Measurements from ENCODE around the gene PRKAG2.

PRKAG2 gene

DNA sequence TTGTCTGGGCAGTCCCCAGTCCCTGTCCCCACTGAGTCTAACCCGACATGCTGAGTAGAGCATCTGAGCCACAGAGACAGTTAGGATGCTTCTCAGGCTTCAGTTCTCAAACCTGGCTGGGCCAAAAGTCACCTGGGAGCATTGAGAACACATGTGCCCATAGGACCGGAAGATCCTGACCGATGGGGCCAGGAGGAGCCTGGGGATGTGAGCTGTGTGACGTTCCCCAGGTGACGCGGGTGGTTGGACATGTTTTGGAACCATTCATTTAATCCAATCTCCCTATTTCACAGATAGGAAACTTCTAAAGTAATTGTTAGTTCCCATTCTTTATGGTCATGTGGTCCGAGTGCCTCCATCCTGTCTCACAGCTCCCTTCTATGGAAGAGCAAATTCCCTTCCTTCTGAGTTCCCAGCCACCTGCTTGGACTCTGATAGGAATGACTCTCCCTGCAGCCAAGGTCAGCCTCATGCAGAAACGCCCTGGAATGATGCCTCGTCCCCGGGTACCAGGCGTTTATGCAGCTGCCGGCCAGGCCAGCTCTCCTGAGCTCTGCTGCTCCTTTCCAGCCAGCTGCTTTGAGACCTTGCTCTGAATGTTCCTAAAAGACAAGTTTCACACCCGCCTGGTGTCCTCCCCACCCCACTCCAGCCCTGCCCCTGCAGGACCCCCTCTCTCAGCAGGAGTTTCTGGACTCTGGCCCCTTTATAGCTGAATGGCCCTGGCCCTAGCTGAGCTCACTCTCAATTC lies 190.7 kb downstream of the PRKAG2 start:
- no peak for DNase-seq

DNA sequence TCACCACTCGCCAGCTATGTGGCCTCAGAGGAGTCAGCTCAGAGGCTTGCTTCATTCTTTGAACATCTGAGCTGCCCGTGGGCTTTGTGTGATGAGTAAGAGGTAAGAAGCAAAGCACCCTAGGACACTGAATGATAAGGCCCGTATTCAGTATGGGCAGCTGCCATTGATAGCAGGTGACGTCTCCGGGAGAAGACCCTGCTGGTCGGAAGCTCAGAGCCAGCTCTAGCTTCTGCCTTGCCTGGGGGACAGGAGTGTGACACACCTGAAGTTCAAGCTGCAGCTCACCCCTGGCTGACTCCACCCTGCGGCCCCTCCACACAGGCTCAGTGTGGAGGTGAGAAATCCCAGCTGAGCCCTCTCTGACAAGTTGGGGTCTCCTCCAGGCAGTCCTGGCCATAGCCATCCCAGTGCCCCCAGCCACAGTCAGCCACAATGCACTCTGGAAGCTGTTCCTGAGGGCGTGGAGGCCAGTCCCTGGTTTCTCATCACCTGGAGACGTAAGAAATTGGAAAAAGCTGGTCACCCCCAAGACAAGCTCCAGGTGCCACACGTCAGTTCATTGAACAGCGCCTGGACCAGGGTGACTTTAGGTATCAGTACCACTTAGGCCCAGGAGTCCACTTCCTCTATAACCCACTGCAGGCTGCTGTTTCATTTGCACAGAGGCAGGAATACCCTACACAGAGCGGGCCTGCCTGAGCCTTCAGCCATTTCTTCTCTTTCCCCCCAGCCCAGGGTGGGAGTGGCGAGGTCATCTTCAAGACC lies 192.3 kb downstream of the PRKAG2 start:
- DNase-seq: no peak

DNA sequence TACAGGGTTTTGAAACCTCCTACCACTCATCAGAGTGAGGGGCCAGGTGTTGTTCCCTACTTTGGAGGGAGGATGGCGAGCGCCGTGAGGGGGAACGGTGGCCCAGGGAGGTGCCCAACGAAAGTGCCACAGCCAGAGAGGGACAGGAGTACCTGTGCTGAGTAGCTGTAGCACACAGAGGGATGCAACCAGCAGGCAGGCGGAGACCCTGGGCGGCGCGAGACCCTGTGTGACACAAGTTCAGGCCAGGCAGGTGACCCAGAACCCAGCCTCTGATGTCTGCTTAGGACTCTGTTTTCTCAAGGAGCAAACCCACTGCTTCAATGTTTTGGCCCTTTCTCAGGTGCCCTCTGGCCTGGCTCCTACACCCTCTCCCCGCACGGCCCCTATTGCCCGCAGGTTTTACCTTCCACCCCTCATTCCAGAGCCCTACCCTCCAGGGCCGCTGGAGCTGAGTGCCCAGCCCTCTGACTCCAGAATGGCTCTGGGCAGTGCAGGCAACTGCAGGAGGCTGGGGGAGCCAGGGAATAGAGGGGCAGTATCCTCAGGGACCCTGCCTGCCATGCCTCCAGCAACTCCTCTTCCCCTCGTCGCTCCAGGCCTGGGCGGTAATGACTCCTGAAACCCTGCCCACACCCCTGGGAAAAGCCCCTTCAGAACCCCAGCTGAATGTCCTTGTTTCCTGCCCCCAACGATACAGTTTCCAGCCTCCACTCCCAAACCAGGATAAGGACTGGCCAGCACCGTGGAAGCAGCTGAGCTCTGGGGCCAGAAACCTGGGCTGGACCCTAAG lies 193.1 kb downstream of the PRKAG2 start:
- no peak for DNase-seq

DNA sequence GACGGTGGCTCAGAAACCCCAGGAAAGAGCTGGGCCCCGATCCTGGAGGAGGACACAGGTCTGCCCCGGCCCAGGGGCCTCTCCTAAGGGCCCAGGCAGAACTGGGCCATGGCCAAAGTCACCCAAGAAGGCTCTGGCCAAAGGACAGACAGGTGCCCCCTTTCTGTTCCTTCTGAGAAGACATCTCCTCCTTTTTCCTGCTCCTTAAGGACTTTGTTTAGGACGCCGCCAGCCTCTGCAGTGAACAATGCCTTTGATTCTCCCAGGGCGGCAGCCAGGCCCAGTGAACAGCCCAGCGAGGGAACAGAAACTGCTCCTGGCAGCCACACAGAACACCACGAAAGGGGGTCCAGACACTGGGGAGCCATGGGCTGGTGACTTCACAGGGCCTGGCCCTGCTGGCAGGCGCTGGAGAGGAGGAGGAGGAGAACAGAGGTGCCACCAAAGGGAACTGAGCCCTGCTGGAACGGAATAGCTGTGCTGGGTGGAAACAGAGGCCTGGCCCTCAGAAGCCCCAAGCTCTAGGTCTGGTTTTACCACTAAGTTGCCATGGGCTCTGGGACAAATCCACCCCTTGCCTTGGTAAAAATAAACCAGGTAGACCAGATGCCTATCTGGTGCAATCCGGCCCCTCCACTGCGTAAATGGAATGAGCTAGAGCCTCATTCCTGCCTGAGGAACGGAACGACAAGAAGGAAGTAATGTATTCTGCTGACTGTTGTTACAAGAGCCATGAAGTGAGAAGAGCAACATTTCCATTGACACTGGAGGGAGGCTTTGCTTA lies 193.9 kb downstream of the PRKAG2 start:
- DNase-seq: no peak

DNA sequence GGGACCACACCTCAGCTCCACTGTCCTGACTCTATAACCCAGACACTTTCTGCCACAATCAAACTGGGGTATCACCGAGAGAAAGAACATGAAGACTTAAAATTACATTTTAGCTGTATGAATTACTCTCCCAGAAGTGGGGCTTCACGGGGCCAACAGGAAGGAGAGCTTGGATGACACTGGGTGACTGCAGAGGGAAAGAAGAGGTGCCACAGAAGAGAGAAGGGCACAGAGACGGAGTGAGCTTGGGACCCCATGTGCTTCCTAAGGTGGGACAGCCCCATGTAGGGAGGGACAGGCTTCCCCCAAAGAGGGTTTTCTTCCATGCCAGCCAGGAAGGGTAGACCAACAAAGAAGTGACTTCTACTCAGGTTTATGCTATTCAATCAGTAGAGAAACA lies 195.2 kb downstream of the PRKAG2 start:
- no peak for DNase-seq

DNA sequence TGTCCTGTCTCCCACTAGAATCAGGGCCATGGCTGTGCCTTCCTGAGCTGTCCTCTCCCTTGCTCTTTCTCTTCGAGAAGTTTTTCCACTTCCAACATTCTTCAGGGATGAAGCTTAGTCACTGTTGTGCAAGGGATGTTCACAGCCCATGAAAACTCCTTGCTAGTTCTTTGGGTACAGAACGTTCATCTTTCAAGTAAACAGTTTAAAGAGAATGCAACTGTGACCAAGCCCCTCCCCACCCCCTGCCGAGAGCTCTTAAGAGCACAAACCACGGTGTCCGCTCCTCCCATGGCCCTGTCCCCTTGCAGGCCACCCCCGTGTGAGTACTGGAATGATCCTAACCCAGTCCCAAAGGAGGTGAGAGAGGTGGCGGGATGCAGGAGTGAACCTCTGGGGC lies 196.1 kb downstream of the PRKAG2 start:
- no peak for DNase-seq

DNA sequence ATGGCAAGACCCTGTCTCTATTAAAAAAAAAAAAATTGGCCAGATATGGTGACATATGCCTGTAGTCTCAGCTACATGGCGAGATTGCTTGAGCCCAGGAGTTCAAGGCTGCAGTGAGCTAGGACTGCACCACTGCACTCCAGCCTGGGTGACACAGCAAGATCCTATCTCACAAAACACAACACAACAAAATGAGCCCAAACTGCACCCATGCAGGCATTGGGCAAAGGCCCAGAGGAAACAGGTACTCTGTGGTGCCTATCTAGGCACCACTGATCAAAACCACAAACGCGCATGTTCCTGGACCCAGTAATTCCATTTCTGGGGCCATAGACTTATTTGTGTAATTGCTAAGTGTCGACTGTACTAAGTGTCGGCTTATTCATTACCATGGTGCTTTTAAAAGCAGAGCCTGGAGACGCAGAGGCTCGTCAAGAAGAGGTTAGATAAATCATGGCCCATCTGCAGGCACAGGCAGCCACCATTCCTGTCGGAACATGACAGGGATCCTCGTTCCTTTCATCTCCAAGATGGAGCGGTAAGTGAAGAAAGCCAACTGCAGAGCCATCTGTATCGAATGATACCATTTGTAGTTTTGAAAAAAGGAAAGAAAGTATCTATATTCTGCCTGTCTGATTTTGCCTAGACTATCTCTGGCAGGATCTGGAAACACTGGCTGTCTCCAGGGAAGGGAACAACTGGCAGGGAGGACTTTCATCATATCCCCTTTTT lies 196.9 kb downstream of the PRKAG2 start:
- DNase-seq: no peak

DNA sequence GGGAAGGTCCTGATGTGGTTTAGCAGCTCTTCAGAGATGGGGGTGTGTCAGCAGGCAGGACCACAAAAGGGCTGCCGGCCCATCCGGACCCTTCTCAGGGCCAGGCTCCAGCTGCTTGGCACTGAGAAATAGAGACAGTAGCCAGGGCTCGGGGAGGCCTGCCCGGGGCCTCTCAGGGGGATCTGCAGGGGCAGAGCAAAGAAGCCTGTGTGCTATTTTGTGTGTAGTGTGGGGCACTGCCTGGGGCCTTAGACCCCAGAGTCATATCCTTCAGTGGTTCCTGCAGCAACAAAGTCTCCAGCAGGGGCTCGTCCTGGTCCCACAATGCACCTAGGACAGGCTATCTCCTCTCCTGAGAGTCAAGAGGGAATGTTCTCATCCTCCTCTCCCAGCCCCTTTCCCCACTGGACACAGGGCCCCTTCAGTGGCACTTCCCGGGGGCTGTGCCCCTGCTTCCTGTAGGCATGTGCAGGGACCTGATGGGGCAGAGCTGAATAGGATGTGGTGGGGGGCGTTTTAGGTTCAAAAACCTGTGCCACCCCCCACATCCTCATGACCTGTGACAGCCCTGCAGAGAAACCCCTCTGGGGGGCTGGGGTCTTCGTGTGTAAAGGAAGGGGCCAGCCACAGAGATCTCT lies 197.7 kb downstream of the PRKAG2 start:
- DNase-seq: no peak

DNA sequence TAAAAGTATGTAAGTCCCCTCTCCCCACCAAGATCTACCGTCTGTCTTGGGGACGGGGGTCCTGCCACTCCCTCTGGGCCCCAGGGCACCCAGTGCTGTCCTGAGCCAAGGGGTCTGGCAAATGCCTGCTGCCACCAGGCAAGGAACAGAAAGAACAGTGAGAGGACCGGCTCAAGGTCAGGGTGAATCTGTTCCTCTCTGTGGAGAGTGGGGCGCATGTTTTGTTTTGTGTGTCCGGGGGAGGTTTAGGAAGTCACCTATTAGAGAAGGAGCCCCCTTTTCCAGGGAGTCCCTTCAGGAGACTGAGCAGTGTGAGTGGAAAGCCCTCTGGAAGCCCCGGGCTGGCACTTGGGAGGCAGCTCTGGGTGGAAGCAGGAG lies 198.7 kb downstream of the PRKAG2 start:
- no peak for DNase-seq

DNA sequence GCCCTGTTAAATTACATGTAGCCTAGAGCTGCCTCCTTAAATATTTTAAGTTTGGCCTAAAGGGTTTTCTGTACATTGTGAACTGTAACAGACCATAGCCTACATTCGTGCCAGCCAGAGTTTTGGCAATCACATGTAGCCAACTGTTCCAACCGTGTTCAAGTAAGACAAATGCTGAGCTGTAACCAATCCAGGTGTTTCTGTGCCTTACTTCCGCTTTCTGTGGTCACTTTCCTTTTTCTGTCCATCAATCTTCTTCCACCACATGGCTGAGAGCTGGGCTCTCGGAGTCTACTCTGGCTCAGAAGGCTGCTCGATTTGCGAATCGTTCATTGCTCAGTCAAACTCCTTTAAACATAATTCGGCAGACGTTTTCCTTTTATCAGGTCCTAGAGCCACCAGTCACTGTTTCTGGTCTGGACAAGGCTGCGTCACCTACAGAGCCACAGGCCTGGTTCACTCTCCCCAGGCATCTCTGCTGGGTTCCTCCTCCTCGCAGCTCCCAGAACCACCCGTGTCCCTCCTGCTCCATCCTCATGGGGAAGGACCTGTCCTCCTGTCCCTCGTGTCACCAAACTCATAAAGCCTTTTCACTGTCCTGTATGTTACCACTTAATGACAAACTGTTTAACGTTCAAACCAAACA lies 199.2 kb downstream of the PRKAG2 start:
- DNase-seq: no peak

DNA sequence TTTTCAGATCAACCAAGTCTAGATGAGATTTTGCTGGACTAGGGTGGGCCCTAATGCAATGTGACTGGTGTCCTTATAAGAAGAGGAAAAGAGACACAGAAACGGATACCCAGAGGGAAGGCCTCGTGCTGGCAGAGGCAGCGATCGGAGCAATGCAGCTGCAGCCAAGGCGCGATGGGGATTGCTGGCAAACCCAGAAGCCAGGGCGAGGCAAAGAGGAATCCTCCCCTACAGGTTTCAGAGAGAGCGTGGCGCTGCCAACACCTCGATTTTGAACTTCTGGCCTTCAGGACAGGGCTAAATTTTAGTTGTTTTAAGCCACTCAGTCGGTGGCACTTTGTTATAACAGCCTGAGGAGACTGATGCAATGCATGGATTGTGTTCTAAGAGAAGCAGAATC lies 200.2 kb downstream of the PRKAG2 start:
- no peak for DNase-seq

DNA sequence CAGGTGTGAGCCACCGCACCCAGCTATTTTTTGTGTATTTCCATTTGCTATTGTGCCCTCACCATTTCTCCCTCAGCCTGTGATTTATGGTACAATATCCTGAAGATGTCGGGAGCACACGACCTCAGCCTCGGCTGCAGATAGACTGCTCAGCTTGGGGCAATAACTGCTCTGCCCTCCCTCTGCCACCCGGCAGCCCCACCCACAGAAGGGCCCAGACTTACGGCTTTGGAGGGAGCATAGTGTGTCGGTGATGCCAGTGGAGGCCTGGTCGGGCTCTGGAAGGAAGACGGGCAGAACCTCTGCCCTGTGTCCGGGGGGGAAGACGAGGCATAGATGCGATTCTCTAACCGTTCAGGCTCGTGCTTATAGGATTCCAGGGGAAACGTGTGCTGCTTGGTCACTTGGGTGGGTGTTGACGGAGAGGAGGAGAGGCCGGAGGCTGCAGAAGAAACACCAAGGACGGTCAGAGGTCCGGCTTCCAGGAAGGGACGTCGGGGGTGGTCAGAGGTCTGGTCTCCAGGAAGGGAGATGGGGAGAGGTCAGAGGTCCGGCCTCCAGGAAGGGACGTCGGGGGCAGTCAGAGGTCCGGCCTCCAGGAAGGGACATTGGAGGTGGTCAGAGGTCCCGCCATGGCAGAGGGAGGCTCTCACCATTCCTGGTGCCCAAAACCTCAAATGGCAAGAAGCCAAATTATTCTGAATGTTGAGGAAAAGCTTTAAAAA lies 201.6 kb downstream of the PRKAG2 start:
- DNase-seq: no peak

DNA sequence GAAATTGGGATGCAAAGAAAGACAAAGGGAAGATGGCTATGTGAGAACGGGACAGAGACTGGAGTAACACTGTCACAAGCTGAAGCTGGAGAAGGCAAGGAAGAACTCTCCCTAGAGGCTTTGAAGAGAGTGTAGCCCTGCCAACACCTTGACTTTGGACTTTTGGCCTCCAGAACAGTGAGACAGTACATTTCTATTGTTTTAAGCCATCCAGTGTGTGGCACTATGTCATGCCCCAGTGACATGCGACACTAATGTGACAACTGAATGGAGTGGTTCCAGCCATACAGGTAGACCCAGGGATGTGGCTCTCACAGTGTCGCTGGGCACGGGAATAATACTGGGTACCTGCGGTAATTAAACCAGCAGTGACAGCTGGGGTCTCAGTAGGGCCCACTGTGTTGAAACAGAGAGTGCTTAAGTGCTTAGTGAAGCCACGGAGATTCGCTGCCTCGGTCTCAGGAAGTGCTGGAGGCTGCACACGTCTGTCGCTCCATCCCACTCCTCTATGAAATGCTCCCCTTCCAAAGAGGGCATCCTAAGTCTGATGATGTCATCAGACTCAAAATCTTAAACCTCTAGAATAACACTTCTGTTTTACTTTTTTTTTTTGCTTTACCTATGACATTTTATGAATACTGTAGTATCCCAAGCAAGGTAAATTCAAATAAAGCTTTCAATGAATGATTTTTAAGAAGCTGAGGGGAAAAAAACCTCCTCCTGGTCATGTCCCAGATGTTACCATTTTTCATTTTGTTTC lies 202.6 kb downstream of the PRKAG2 start:
- no peak for DNase-seq

DNA sequence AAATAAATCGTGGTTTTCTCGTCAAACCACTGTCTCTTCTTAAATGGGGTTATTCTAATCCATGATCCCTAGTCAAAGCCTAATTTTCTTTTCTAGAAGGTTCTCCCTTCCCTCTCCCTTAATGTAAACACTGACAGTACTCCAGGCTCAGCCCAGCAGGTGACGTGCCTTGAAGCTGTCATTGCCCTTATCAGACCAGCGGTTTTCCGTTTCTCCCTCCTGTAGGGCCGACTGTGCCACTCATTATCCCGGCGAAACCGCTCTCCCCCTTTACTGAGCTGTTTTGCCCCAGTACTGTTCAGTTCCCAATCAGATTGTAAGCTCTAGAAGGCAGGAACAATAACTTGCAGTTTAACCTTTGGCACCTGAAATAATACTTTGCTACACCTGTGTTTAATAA lies 203.7 kb downstream of the PRKAG2 start:
- DNase-seq: no peak

DNA sequence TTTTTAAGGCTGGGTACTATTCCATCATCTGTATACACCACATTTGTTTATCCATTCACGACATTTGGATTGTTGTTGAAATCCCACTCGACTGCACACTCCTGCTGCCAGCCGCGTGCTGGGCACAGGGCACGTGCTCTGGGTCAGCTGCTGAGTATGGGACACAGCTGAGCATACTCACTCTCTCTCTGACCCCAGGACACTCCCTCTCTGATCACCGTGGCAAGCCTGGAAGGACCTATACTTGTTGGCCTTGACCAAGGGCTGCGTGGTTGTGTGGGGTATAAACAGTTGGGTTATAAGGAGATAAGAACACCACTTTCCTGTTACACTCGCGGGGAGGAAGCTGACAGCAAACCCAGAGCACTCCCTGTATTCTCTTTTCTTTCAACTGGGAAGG lies 204.2 kb downstream of the PRKAG2 start:
- DNase-seq: no peak

DNA sequence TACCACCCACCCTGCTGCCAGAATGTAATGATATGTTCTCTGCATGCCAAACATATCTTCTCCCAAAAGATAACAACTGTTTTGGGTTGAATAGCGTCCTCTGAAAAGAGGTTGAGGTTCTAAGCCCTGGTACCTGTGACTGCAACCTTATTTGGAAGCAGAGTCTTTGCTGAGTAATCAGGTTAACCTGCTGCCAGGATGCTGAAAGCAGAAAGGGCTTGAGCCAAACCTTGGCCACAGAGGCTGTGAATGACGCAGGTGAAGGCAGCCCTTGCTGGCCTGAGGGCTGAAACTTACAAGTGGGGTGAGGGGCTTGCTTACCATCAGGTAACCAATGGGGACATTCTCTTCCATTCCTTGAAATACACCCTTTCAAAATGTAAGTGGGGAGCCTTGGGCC lies 205.4 kb downstream of the PRKAG2 start:
- no peak for DNase-seq

DNA sequence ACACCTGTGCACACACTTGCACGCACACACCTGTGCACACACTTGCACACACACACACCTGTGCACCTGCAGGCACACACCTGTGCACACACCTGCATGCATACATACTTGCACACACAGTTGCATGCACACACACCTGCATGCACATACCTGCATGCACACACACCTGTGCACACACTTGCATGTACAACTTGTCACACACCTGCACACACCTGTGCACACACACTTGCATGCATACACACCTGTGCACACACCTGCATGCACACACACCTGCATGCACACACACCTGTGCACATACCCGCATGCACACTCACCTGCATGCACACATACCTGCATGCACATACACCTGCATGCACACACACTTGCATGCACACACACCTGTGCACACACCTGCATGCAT lies 207.2 kb downstream of the PRKAG2 start:
- DNase-seq: no peak

DNA sequence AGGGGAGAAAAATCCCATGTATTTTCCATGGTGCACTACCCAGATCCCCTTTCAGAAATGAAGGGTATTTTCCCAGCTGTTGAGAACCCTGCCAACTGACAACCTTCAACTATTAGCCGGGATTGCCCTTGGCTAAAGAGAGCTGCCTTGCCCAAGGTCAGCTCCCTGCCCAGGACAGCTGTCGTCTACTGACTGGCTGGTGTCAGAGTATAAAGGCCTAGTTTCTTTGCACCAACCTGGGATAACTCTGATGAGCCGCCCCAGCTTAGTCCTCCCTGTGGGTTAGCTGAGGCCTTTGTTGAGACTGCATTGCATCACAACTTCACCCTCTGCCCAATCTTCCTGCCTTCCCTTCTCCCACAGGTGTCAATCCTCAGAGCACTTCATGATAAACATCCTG lies 210.0 kb downstream of the PRKAG2 start:
- no peak for DNase-seq

DNA sequence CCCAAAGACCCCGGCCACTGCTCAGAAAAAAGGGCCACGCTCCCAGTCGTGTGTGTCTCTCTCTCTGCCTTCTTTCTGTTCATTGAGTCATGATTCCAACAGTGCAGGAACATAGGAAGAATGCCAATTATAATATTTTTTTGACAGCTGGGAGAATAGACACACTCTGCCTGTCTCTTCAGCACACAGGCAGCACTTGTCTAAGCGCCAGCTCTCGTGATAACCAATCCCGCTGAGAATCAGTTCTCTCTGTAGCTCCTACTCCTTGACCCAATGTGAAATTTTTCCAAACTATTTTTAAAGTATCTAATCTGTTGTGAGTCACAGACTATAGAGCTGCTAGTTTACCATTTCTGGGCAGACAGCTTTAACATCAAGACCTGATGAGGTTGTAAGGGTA lies 211.5 kb downstream of the PRKAG2 start:
- DNase-seq: no peak

DNA sequence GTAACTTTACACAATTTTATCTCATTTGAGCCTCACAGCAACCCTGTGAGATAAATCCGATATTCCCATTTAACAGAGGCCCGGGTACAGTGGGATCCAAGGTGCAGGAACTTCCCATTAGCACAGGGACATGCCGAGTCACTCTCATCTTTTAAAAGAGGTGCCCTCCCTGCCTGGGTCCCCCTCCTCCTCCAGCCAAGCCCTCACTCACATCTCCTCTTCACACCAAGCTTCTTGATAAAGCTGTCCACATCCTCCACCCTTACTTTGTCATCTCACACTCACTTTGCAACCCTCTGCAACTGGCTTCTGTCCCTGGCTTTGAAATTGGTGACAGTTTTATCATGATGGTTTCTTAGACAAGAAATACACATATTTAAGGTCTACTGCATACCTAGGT lies 212.6 kb downstream of the PRKAG2 start:
- DNase-seq: no peak
